Measurements from ENCODE around the gene ACR. TPM values are rescaled to one million over a fixed set of nuclear protein-coding genes. Genes with fewer than 3 reads are reported as not detected.

The ACR gene
- total and polyA plus RNA-seq, 10 of the 15 experiments (the other 5 are each of a cell fraction or from before 2014, with no cell fraction given), result not detected

DNA sequence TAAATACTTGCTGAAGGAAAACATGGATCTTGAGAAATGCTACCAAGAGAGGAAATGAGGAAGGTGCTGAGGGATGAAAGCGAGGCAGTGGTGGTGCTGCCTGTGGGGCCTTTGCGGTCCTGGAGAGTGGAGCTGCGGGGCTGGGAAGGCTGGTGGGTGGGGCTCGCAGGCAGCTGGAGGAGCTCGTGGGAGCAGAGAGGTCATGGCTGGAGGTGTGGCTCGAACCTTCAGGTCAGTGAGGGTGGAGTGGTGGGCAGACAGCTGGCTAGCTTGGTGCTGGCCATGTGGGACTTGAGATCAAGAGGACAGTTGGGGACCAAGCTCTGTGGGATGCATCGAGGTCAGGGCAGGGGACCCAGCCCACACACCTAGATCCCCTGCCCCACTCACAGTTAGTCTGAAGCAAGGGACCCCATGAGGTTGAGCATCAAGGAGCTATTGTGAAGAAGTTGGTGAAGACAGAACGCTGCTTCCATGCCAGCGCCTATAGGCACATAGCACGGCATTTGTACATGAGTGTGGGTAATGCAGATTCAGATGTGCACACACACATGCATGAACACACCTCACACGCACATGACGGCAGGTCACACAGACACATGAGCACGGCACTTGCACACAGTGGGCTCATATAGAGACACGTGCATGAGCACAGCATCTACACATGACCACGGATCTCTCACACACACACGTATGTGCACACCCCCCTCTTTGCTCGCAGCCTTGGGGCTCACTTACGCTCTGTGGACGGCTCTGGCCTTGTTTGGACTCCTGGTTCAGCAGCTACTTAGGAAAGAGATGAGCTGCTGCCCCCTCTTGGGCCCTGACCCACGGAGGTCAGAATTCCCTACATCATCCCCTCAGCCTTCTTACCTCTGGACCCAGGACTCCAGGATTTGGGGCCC is 34.9 kb upstream of the ACR start (continued):
- TF ChIP-seq SRF (IDR thresholded peaks at IDR 0.05; ENCODE audit: low read depth in 2 of 2, low read length in 2 of 2), result no peak
- TF ChIP-seq TBL1XR1 (IDR thresholded peaks at IDR 0.05; ENCODE audit: low read depth, low read length), result no peak
- no peak for TF ChIP-seq IKZF1 (conservative IDR thresholded peaks at IDR 0.05)
- TF ChIP-seq MEF2A (IDR thresholded peaks at IDR 0.05; ENCODE audit: insufficient read depth, low read depth, low read length), result no peak
- no peak for TF ChIP-seq WRNIP1 (IDR thresholded peaks at IDR 0.05; ENCODE audit: borderline replicate concordance, low read depth, low read length)
- TF ChIP-seq, protein P1, sequence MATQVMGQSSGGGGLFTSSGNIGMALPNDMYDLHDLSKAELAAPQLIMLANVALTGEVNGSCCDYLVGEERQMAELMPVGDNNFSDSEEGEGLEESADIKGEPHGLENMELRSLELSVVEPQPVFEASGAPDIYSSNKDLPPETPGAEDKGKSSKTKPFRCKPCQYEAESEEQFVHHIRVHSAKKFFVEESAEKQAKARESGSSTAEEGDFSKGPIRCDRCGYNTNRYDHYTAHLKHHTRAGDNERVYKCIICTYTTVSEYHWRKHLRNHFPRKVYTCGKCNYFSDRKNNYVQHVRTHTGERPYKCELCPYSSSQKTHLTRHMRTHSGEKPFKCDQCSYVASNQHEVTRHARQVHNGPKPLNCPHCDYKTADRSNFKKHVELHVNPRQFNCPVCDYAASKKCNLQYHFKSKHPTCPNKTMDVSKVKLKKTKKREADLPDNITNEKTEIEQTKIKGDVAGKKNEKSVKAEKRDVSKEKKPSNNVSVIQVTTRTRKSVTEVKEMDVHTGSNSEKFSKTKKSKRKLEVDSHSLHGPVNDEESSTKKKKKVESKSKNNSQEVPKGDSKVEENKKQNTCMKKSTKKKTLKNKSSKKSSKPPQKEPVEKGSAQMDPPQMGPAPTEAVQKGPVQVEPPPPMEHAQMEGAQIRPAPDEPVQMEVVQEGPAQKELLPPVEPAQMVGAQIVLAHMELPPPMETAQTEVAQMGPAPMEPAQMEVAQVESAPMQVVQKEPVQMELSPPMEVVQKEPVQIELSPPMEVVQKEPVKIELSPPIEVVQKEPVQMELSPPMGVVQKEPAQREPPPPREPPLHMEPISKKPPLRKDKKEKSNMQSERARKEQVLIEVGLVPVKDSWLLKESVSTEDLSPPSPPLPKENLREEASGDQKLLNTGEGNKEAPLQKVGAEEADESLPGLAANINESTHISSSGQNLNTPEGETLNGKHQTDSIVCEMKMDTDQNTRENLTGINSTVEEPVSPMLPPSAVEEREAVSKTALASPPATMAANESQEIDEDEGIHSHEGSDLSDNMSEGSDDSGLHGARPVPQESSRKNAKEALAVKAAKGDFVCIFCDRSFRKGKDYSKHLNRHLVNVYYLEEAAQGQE (IDR thresholded peaks at IDR 0.05; ENCODE audit: low read depth, low read length), result no peak
- no peak for TF ChIP-seq SMAD5 (IDR thresholded peaks at IDR 0.05; ENCODE audit: low read depth)
- TF ChIP-seq, protein P2, sequence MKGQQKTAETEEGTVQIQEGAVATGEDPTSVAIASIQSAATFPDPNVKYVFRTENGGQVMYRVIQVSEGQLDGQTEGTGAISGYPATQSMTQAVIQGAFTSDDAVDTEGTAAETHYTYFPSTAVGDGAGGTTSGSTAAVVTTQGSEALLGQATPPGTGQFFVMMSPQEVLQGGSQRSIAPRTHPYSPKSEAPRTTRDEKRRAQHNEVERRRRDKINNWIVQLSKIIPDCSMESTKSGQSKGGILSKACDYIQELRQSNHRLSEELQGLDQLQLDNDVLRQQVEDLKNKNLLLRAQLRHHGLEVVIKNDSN (IDR thresholded peaks at IDR 0.05; ENCODE audit: borderline replicate concordance, extremely low read length, insufficient read depth, low read depth, low read length), result no peak
